Putamen (tissue), 1 donor: Measurements from ENCODE around the gene CAPN10.

Source experiments
- DNase-seq: peaks from one replicate; pipeline ENCODE4 v3.0.0-alpha.2; 2016; ENCODE audit warnings: low spot score

The CAPN10 gene

GRCh38 chr2:240638512-240639160 lies 52.1 kb downstream of the CAPN10 start:
- DNase-seq, result no peak

- no peak for DNase-seq
Measured at GRCh38 chr2:240639566-240639965, 53.0 kb downstream of the CAPN10 start.

DNA sequence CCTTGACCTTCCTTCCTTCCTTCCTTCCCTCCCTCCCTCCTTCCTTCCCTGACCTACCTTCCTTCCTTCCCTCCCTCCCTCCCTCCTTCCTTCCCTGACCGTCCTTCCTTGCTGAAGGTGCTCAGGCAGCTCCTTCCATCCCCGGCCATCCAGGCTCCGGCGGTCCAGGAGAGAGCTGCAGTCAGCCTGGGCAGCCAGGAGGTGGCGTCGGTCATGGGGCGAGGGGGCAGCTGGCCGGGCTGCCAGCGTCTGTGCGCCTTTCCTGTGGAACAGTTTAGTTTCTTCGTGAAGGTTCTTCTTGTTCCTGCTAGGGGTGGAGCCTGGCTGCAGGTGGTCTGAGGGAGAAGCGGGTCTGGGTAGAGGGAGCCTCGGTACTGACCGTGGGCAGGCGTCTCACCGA lies 54.4 kb downstream of the CAPN10 start:
- no peak for DNase-seq

- no peak for DNase-seq
Measured at GRCh38 chr2:240642061-240642805, 55.7 kb downstream of the CAPN10 start.

- DNase-seq, result no peak
Measured at GRCh38 chr2:240642806-240643092, 56.2 kb downstream of the CAPN10 start.

DNA sequence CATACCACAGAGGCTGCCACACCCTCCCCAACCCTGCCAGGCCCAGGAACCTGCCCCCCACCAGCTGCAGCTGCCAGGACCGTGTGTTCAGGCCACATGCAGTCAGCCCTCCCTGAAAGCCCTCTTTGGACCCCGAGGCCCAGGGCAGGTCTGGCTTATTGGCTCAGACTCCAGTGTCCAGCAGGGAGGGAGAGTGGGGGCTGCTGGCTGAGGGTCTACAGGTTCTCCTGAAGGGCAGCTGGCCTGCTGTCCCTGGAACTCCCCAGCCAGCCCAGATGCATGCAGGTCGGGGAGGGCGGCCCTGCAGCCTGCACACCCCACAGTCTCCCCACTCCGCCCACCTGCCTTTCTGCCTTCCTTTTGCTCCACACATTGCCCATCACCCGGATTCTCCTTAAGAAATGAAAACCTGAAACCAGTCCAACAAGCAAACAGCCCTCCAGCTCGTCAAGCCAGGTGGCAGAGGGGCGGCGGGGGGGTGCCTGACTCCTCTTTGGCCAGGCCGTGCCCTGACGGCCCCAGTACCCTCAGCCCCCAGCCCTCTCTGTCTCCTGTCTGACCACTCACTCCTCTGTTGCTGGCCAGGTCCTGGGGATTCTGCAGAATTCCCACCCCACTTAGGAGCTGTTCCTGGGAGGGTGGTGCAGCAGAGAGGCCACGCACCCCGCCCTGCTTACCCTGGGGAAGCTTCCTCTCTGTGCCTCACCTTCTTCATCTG lies 56.7 kb downstream of the CAPN10 start:
- DNase-seq, result no peak

- DNase-seq, result no peak
Measured at GRCh38 chr2:240643811-240644150, 57.2 kb downstream of the CAPN10 start.

DNA sequence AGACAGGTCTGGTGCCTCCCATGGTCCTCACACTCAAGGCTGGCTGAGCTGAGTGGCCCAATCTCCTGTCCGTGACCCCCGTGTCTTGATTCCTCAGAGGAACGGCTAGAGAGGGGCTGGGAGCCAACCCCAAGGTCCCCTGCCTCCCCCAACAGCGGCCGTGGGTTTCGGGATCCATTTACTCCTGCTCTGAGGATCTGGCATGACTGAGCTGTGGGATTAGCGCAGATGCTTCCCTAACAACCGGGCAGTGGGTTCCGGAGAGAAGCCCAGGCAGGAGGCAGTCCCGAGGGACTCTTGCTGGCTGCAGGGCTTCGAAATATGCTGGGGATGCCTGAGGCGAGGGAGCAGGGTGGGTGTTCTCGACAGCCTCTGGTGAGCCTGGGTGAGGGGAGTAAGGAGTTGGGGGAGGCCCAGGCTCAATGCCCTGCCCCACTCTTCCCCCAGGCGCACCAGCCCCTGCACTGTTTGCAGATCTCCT lies 57.7 kb downstream of the CAPN10 start:
- DNase-seq, result no peak

GRCh38 chr2:240644859-240645301 lies 58.3 kb downstream of the CAPN10 start:
- DNase-seq, result no peak

DNA sequence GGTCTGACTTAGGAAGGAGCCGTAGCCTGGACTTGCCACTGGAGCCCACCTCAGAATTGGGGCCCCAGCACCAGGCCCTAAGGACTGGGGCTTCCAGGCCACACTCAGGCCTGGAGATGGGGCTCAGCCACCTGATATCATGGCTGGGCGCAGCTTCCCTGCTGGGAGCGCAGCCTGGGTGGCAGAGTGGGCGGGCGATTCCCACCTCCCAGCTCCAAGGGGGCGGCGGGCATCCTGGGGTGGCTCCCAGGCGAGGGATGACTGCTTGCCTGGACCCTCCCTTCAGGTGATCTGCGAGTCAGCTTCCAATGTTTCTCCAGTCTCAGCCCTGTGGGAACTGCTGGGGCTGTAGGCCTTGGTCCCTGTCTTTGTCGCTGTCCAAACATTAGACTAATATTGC lies 58.8 kb downstream of the CAPN10 start:
- no peak for DNase-seq

DNA sequence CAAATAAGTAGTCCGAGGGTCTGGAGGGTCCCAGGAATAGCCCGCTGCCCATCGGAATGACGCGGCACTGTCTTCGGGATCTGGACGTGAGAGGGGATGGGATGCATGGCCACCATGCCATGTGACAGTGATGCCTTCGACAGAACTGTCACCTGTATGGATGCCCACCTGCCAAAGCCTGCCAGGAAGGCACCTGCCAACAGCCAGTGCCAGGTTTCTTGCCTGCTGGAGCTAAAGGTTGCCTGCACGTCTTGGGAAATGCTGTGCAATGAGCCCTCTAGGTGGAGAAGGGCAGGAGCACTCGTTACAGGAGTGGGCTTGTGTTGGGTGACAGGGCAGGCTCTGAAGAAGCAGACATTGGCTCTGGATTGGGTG lies 59.3 kb downstream of the CAPN10 start:
- no peak for DNase-seq

DNA sequence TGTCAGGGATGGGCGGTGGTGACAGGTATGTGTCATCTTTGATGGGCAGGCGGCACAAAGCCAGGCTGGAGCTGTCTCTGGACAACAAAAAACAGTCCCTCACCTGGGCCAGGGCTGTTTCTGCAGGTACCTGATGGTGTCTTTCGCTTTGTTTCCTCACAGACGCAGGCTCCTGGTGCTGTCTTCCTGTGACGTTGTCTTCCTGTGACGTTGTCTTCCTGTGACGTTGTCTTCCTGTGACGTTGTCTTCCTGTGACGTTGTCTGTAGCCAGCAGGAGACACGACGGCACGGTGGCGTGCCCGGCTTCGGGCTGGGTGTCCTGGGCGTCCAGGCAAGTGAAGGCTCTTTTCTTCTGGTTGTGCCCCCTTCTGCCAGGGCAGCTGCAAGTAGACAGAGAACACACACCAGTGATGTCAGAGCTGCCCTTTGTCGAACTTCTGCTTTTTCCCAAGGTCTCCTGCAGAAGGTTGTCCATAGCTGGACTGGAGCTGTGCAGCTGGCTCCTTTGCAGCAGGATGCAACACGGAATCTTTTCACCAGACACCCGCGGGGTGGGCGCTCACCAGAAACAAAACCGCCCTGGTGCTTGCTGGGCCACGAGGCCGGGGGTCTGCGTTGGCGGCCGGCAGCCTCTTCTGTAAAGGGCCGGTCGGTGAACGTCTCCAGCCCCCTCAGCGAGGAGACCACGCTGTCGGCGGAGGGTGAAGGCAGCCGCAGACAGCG lies 59.8 kb downstream of the CAPN10 start:
- no peak for DNase-seq

- no peak for DNase-seq
Measured at GRCh38 chr2:240646900-240647502, 60.5 kb downstream of the CAPN10 start.

- DNase-seq, result no peak
Measured at GRCh38 chr2:240647503-240648154, 61.1 kb downstream of the CAPN10 start.

- DNase-seq, result no peak
Measured at GRCh38 chr2:240648155-240648649, 61.7 kb downstream of the CAPN10 start.
